Endothelial cell (in vitro differentiated cells): ENCODE measurements around the gene PINK1. TPM values are rescaled to one million over a fixed set of nuclear protein-coding genes. Genes with fewer than 3 reads are reported as not detected.

Experiments used
- DNase-seq: peaks from one replicate; pipeline ENCODE4 v3.0.0; 2021; ENCODE audit warnings: low spot score
- H3K27ac Mint-ChIP-seq: one replicate; pipeline ENCODE4 v1.8.0; 2021; ENCODE audit warnings: mixed read lengths, inconsistent platforms; ENCODE audit not compliant: unreplicated experiment
- H3K27me3 Mint-ChIP-seq: one replicate; pipeline ENCODE4 v1.8.0; 2021; ENCODE audit warnings: mild to moderate bottlenecking, moderate library complexity, mixed read lengths, inconsistent platforms; ENCODE audit not compliant: unreplicated experiment
- H3K36me3 Mint-ChIP-seq: one replicate; pipeline ENCODE4 v1.8.0; 2021; ENCODE audit warnings: mild to moderate bottlenecking, low read depth, mixed read lengths, inconsistent platforms; ENCODE audit not compliant: unreplicated experiment
- H3K4me1 Mint-ChIP-seq: one replicate; pipeline ENCODE4 v1.8.0; 2021; ENCODE audit warnings: mild to moderate bottlenecking, mixed read lengths, inconsistent platforms; ENCODE audit not compliant: unreplicated experiment
- H3K4me3 Mint-ChIP-seq: one replicate; pipeline ENCODE4 v1.8.0; 2021; ENCODE audit warnings: mild to moderate bottlenecking, mixed read lengths, inconsistent platforms; ENCODE audit not compliant: unreplicated experiment
- H3K9me3 Mint-ChIP-seq: one replicate; pipeline ENCODE4 v1.8.0; 2021; ENCODE audit warnings: mixed read lengths, inconsistent platforms; ENCODE audit not compliant: unreplicated experiment
- total RNA-seq: library from RNA; stranded (reverse); fragmentation: NEBNext Ultra II Directional; extraction: Animal tissue kit (Norgen Biotek cat#: 25700); gene quantifications from one replicate; pipeline ENCODE4 v1.2.1, GENCODE V29; 2021; ENCODE audit not compliant: unreplicated experiment
- TF ChIP-seq, protein P1 (sequence below): fragments of 200-600 bp; sonication (generic); IDR thresholded peaks from one replicate; pipeline ENCODE4 v1.5.0; 2021; ENCODE audit warnings: antibody characterized with exemption; ENCODE audit not compliant: unreplicated experiment

The PINK1 gene
- total RNA-seq, 1 donor from 2014 or later, result 40.0 TPM

DNA sequence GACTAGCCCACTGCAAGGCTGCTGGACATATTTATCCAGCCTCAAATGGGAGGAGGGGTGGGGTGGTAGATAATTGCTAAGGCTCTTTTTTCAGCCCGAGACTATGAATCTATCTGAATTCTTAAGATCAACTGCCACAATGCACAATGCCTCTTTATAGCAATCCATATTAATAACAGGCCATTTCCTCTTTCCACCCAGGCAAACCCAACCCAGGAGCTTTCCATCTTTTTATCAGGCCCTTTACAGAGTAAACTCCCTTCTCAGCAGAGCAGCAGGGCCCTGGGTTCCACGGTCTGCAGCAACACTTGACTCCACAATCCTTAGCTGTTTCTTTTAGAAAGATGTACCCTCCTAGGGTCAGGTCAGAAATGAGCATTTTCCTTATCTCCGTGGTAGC, 27.1 kb downstream of the PINK1 start:
- peaks cover 22% of the 10 kb centered on the region for H3K36me3 Mint-ChIP-seq
- H3K9me3 Mint-ChIP-seq, result no peaks in the 10 kb centered on the region
- H3K27me3 Mint-ChIP-seq, result peaks cover 7% of the 10 kb centered on the region
- H3K4me1 Mint-ChIP-seq, result peaks cover 26% of the 10 kb centered on the region
- peak overlapping the region; percentile 92 for H3K4me3 Mint-ChIP-seq
- DNase-seq, result no peak
- TF ChIP-seq, protein P1, sequence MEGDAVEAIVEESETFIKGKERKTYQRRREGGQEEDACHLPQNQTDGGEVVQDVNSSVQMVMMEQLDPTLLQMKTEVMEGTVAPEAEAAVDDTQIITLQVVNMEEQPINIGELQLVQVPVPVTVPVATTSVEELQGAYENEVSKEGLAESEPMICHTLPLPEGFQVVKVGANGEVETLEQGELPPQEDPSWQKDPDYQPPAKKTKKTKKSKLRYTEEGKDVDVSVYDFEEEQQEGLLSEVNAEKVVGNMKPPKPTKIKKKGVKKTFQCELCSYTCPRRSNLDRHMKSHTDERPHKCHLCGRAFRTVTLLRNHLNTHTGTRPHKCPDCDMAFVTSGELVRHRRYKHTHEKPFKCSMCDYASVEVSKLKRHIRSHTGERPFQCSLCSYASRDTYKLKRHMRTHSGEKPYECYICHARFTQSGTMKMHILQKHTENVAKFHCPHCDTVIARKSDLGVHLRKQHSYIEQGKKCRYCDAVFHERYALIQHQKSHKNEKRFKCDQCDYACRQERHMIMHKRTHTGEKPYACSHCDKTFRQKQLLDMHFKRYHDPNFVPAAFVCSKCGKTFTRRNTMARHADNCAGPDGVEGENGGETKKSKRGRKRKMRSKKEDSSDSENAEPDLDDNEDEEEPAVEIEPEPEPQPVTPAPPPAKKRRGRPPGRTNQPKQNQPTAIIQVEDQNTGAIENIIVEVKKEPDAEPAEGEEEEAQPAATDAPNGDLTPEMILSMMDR, result no peak
- H3K27ac Mint-ChIP-seq, result peak overlapping the region; percentile 54

DNA sequence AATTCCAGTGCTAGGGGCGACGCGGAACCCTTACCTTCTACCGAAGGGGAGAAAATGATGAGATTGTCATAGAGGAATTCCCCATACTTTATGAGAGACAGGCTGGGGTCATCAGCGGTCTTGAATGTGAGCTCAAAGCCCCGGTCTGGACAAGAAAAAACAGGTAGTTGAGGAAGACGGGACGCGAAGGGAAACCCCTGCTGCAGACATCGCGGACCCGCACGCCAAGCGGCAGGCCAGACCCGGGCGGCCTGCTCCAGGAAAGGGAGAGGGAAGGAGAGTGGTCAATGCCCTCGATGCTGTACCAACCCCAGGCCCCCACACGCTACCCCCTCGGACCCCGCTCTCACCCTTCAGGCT, 27.6 kb downstream of the PINK1 start:
- TF ChIP-seq, protein P1, result no peak

DNA sequence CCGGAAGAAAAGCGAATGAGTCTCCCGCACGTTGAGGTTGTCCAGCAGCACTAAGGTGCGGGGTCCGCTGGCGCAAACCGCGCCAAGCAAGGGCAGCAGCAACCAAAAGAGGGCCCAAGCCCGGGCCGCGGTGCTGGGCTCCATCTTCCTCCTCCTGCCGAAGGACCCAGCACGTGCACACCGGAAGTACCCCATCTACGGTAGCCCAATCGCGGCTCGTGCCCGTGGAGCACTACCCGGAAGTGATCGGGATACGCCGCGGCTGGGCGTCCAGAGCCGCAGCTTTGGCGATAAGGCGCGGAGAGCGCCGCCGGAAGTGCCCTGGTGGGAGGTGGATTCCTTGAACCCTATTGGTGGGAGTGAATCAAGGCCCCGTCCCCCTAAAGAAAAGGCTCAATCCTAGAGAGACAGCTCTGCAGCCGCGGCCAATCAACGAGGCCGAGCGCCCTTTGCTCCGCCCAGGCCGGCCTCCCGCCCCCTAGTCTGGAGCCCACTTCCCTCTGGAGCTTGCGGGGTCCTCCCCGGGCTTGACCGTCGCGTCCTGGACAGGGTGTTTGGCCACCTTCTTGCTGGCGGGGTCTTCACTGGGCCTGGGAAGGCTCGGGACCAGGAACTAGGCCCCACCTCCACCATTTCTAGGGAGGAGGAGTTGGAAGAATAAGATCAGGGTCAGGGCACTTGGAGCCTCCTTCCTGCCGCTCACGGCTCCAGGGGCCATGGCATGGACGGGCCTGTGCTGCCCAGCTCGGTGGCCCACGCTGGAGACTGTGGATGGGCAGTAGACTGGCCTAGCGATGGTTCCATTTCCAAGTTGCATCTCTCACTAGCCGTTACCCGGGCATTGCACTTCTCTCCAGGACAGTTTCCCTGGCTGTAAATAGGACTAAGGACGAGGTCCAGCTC, 28.2 kb downstream of the PINK1 start, which contains the start of gene DDOST:
Gene DDOST, minus strand, starts transcription at position 163 of the 903 bp plus-strand sequence. Its CDS starts 19 bp downstream, at position 144.
- DNase-seq, result peak; percentile 92
- no peaks in the 10 kb centered on the region for H3K9me3 Mint-ChIP-seq
- peak within 1 kb of the TSS; percentile 92 for H3K4me3 Mint-ChIP-seq
- H3K27ac Mint-ChIP-seq, result peak within 1 kb of the TSS; percentile 61
- H3K27me3 Mint-ChIP-seq, result peaks cover 5% of the 10 kb centered on the region
- TF ChIP-seq, protein P1, result peak; percentile 38
- peaks cover 26% of the 10 kb centered on the region for H3K4me1 Mint-ChIP-seq
- peaks cover 15% of the 10 kb centered on the region for H3K36me3 Mint-ChIP-seq

More for the DNA sequence above, 27.6 kb downstream of the PINK1 start:
- Mint-ChIP-seq H3K9me3 (no peaks in the 10 kb centered on the region), H3K4me3 (peak overlapping the region; percentile 92), H3K36me3 (peaks cover 17% of the 10 kb centered on the region), H3K27ac (peak overlapping the region; percentile 61), H3K27me3 (peaks cover 5% of the 10 kb centered on the region), H3K4me1 (peaks cover 26% of the 10 kb centered on the region)
- DNase-seq, result peak; percentile 43

DNA sequence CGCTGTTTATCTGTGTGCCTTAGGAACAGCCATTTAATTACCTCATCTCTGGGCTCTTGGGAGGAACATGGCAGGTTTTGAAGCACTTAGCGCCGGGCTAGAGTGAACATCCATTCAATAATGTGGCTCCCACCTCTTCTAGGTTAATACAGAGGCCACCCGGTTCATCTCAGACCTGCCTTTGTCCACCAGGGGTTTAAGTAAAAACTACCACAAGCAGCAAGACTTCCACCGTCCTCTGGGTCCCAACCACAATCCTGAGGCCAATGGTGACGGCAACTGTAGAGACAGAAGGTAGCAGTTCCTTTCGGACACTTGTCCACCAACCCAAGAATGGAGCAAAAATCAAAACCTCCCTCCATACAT, 28.8 kb downstream of the PINK1 start:
- peaks cover 8% of the 10 kb centered on the region for H3K36me3 Mint-ChIP-seq
- no peak for DNase-seq
- H3K27me3 Mint-ChIP-seq, result peaks cover 5% of the 10 kb centered on the region
- peak overlapping the region; percentile 53 for H3K27ac Mint-ChIP-seq
- H3K4me1 Mint-ChIP-seq, result peaks cover 26% of the 10 kb centered on the region
- no peaks in the 10 kb centered on the region for H3K9me3 Mint-ChIP-seq
- peak overlapping the region; percentile 92 for H3K4me3 Mint-ChIP-seq
- TF ChIP-seq, protein P1, result no peak

DNA sequence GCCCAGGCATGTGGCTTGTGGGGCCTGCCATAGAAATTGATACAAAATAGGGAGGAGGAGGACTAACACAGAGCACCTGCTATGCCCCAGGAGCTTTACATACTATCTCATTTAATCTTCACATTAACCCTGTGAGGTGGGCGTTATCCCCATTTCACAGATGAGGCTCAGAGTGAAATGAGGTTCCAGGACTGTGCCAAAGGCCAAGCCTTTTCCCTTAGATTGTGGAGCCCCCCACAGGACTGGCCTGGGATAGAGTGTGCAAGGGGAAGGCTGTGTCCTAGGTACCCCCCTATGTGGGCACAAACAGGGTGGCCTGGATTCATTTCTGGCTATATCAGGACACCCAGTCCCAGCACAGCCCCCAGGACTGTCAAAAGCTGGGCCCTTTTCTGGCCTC, 30.1 kb downstream of the PINK1 start:
- no peak overlapping the region for H3K27ac Mint-ChIP-seq
- DNase-seq, result no peak
- H3K4me1 Mint-ChIP-seq, result peaks cover 26% of the 10 kb centered on the region
- H3K4me3 Mint-ChIP-seq, result no peak overlapping the region
- TF ChIP-seq, protein P1, result no peak
- H3K36me3 Mint-ChIP-seq, result peaks cover 6% of the 10 kb centered on the region
- H3K9me3 Mint-ChIP-seq, result no peaks in the 10 kb centered on the region
- peaks cover 5% of the 10 kb centered on the region for H3K27me3 Mint-ChIP-seq
